ENCODE data around the gene AKT3.

Gene AKT3

DNA sequence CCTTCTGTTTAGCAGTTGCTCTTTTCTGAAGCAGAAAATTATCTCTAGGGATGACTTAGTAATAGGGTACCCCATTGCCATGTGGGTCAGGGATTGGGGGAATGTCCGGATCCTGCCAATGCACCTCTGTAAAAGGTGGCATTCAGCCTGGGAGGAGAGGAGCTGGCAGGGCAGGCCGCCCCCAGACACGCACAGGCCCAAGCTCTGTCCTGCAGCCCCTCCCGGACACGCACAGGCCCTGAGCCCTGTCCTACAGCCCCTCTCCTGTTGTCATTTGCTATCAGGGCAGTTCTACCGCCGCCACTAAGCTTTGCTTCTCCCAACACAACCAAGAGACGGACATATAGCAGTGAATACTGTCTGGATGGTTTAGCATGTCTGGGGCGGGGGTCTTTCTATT lies 375.1 kb downstream of the AKT3 start:
- TF ChIP-seq, protein P1, sequence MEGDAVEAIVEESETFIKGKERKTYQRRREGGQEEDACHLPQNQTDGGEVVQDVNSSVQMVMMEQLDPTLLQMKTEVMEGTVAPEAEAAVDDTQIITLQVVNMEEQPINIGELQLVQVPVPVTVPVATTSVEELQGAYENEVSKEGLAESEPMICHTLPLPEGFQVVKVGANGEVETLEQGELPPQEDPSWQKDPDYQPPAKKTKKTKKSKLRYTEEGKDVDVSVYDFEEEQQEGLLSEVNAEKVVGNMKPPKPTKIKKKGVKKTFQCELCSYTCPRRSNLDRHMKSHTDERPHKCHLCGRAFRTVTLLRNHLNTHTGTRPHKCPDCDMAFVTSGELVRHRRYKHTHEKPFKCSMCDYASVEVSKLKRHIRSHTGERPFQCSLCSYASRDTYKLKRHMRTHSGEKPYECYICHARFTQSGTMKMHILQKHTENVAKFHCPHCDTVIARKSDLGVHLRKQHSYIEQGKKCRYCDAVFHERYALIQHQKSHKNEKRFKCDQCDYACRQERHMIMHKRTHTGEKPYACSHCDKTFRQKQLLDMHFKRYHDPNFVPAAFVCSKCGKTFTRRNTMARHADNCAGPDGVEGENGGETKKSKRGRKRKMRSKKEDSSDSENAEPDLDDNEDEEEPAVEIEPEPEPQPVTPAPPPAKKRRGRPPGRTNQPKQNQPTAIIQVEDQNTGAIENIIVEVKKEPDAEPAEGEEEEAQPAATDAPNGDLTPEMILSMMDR (conservative IDR thresholded peaks at IDR 0.05; ENCODE audit: low read depth, low read length) = no peak
- no peak overlapping the region for H3K4me3 ChIP-seq (ENCODE audit: low read length)
- no peak for DNase-seq (ENCODE audit: low read depth)

DNA sequence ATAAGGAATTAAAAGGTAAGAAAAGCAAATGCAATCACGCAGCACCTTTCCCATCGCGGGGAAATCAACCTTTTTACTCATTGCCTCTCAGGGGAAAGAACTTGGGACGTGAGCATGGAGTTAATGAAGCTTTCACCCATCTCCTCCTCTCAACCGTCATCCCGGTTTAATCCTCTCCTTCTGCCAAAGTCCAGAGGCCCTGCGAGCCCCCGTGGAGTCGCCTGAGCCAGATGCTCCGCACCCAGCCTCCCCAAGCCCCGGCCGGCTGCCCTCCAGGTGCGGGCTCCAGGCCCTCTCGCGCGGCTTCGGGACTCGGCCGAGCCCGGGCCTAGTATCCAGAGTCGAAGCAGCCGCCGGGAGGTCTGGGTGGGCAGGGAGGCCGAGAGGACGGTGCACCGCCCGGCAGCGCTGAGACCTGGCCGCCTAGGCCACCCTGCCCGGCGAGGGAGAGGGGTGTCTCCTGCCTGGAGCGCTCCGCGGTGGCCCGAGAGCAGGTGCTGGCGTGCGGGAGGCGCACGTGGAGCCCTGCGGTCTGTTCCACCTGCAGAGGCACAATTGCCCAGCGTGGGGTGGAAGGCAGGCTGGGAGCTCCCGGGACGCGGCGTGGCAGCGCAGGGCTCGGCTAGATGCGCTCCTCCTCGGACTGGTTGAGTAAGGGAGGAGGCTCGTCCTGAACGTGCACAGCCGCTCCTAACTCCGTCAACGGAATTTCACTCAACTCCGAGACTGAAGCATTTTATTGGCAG lies 375.7 kb downstream of the AKT3 start:
- DNase-seq (ENCODE audit: low read depth) = no peak
- TF ChIP-seq, protein P1 (conservative IDR thresholded peaks at IDR 0.05; ENCODE audit: low read depth, low read length) = no peak
- no peak overlapping the region for H3K4me3 ChIP-seq (ENCODE audit: low read length)

DNA sequence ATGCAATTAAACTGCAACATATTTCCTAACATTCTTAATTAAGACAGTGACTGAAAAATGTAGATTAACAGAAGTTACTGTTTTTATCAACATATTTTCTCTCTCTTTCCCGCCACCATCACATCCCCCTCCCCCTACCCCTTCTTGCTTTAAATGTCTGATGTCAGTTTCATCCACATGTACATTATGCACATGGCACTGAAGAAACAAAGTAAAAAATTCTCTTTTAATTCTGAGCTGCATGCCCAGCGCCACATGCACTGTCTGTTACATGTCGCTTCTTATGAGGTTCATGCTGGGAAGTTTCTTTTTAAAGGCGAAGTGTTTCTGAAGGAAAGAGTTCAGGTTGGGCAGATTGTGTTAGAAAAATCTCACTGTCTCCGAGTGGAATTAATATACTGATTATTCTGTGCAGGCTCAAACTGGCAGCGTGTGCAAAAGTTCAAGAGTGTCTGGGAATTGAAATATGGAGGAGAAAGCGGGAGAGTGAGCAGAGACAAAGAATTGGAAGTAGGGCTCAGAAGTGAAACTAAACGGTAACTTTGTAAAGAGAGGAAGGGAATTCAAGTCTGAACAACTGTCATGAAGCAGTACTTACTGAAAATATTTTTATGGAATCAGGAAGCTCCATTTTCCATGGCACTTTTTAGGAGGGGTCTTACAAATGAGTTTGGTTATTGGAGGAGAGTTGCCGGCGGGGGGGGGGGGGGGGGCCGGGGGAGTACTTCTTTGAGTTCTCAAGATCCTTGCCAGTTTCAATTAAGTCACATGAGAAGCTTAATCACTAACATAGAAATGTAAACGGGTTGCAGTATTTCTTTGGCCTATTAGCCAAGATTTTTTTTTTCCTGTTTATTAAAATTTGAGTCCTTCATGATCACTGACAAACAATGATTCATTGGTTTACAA lies 376.6 kb downstream of the AKT3 start:
- TF ChIP-seq, protein P1 (conservative IDR thresholded peaks at IDR 0.05; ENCODE audit: low read depth, low read length) = no peak
- H3K4me3 ChIP-seq (ENCODE audit: low read length) = peak overlapping the region; percentile 20
- DNase-seq (ENCODE audit: low read depth) = no peak

DNA sequence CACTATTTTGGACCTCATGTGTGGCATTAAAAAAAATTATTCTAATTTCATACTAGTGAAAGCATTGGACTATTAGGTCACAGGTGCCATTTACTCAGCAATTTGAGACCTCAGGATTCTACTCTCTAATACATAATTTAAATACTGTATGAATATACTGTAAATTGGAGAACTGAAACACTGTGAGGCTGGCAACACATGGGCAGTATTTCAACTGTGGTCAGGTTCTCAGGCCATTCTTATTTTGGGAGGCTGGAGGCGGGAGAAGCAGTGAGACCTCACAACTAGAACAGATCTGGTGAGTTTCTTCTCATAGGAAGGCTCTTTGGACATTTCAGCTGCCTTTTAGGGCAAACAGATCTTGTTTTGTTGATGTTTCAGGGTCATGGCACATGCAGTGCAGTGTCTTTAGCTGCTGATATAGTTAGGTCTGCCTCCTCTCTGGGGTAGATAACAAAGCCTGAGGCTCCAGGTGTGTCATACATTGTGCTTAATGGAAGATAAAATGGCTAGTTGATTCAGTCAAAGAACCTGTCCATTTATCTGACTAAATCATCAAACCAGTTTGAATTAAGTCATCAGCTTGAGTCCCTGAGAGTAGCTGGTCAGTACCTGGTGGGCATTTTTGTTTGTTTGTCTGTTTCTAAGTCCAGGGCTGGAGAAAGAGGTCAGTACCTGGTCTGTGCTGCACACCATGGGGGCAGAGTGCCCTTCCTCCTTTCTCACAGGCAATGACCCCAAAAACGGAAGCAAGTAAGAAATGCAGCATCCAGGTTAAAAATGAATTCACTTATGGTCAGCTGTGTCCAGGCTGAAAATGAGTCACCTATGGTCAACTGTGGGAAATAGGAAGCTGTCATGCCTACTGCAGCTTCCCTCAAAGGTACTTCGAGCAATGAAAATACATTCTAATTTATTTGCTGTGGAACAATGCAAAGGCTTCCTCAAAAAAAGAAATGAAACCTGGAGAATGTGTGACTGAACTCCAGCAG lies 378.0 kb downstream of the AKT3 start:
- TF ChIP-seq, protein P1 (conservative IDR thresholded peaks at IDR 0.05; ENCODE audit: low read depth, low read length) = no peak
- no peak overlapping the region for H3K4me3 ChIP-seq (ENCODE audit: low read length)
- DNase-seq (ENCODE audit: low read depth) = no peak

DNA sequence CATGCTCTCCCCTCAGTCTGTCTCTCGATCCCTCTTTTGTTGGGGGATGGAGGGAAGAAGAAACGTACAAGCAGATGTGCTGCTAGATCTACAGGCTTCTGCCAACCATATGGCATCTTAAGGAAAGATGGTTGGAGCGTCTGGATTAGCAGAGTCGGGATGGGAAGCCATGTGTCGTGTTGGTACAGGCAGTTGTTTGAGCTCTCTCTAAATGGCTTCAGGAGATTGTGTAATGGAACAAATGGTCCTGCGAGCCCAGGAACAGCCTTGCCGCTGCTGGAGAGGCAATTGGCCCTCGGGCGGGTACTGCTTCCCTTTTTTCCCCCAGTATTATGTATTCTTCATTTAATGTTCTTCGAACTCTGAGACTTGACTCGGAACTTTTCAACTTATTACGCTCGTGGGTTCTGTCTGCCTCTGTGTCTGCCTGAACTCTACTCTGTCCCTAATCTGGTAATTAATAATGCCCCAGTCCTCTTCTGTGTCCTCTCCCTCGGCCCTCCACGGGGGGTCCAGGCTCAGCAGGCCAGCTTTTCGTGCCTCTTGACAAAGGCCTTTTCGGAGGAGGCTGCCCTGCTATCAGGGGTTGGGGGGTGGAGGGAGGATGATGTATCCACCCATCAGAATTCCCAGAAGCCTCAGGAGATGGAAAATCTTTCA lies 378.9 kb downstream of the AKT3 start:
- TF ChIP-seq, protein P1 (conservative IDR thresholded peaks at IDR 0.05; ENCODE audit: low read depth, low read length) = no peak
- no peak overlapping the region for H3K4me3 ChIP-seq (ENCODE audit: low read length)

DNA sequence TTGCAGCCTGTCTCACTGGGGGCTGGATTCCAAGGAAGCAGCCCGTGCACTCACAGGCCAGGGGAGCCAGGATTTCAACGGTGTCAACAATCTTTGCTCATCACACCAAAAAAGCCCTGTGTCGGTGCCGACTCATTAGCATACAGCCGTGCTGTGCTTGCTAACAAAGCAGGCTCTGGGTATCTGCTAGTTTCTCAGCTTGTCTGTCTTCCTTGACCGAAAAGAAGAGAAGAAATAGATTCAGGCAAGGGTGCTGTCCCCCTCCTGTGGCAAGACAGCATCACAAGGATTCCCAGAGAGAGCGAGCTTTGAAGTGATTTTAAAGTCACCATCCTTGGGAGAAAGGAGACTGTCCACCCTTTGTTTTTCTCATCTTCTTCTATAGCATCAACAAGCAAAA lies 379.5 kb downstream of the AKT3 start:
- H3K4me3 ChIP-seq (ENCODE audit: low read length) = no peak overlapping the region
- DNase-seq (ENCODE audit: low read depth) = no peak
- TF ChIP-seq, protein P1 (conservative IDR thresholded peaks at IDR 0.05; ENCODE audit: low read depth, low read length) = no peak

More for the DNA sequence above, 378.9 kb downstream of the AKT3 start:
- DNase-seq (ENCODE audit: low read depth) = no peak
